Measurements from ENCODE around the gene ACOT13. TPM values are rescaled to one million over a fixed set of nuclear protein-coding genes. Genes with fewer than 3 reads are reported as not detected.
A peak's percentile ranks its signal among the peaks of the same experiment; 100 is the strongest.
"Not testable (repeated sequence)": the region's sequence is repeated elsewhere in the genome, so short reads cannot be mapped to it uniquely, and the experiment has no call there.

ACOT13 gene
- polyA plus RNA-seq (ENCODE audit: insufficient read length in 12 of 12): 10 to 100 TPM in 11 of 12 donors, not detected in 1; 10.1 to 23.8 (median 18.8) TPM
- long read RNA-seq, donor 1, full-length matches to known transcripts: 97 of 232 reads
- long read RNA-seq, donor 1, partial matches to known transcripts: 96 of 232 reads
- long read RNA-seq, donor 1, other reads (novel, unspliced or antisense): 39 of 232 reads
- long read RNA-seq, donor 2, full-length matches to known transcripts: 29 of 35 reads
- long read RNA-seq, donor 2, partial matches to known transcripts: 6 of 35 reads
- long read RNA-seq, donor 2, other reads (novel, unspliced or antisense): 0 of 35 reads
- long read RNA-seq, donor 3, full-length matches to known transcripts: 12 of 25 reads
- long read RNA-seq, donor 3, partial matches to known transcripts: 13 of 25 reads
- long read RNA-seq, donor 3, other reads (novel, unspliced or antisense): 0 of 25 reads
- long read RNA-seq, donor 4, full-length matches to known transcripts: 7 of 16 reads
- long read RNA-seq, donor 4, partial matches to known transcripts: 9 of 16 reads
- long read RNA-seq, donor 4, other reads (novel, unspliced or antisense): 0 of 16 reads
- long read RNA-seq, donor 5, full-length matches to known transcripts: 26 of 203 reads
- long read RNA-seq, donor 5, partial matches to known transcripts: 0 of 203 reads
- long read RNA-seq, donor 5, other reads (novel, unspliced or antisense): 177 of 203 reads
- long read RNA-seq, donor 6, full-length matches to known transcripts: 14 of 20 reads
- long read RNA-seq, donor 6, partial matches to known transcripts: 6 of 20 reads
- long read RNA-seq, donor 6, other reads (novel, unspliced or antisense): 0 of 20 reads
- long read RNA-seq, donor 7, full-length matches to known transcripts: 15 of 15 reads
- long read RNA-seq, donor 7, partial matches to known transcripts: 0 of 15 reads
- long read RNA-seq, donor 7, other reads (novel, unspliced or antisense): 0 of 15 reads
- long read RNA-seq, donor 8, full-length matches to known transcripts: 27 of 33 reads
- long read RNA-seq, donor 8, partial matches to known transcripts: 6 of 33 reads
- long read RNA-seq, donor 8, other reads (novel, unspliced or antisense): 0 of 33 reads
- long read RNA-seq, donor 9, full-length matches to known transcripts: 13 of 66 reads
- long read RNA-seq, donor 9, partial matches to known transcripts: 10 of 66 reads
- long read RNA-seq, donor 9, other reads (novel, unspliced or antisense): 43 of 66 reads
- long read RNA-seq, donor 10, full-length matches to known transcripts: 17 of 22 reads
- long read RNA-seq, donor 10, partial matches to known transcripts: 5 of 22 reads
- long read RNA-seq, donor 10, other reads (novel, unspliced or antisense): 0 of 22 reads
- long read RNA-seq, donor 11, full-length matches to known transcripts: 32 of 40 reads
- long read RNA-seq, donor 11, partial matches to known transcripts: 8 of 40 reads
- long read RNA-seq, donor 11, other reads (novel, unspliced or antisense): 0 of 40 reads

GRCh38 chr6:24666641-24667377 is at the start of gene ACOT13, which contains the start of gene TDP2:
Gene ACOT13 (plus strand): TSS chr6:24667077. CDS start chr6:24667264, 187 bp downstream.
Gene TDP2 (minus strand): TSS chr6:24666899. CDS start chr6:24666862, 37 bp downstream.
- peak; percentile 99 for DNase-seq

DNA sequence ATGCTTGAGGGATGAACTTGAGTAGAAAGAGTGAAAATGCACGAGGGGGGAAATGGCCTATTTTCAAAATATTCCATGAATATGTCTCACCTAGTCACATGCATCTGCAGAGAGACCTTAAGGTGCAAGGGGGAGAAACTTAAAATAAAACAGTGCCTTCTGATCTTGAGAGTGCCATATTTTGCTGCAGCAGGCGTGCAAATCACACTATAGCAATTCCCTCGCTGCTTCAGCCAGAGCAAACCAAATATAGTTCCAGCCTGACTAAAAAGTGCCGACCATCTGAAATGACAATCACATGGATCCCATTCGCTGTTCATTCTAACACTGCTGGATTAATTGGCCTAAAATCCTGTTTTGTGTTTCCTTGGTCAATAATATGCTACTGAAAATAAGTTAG is 47.2 kb upstream of the ACOT13 start:
- DNase-seq: no peak

DNA sequence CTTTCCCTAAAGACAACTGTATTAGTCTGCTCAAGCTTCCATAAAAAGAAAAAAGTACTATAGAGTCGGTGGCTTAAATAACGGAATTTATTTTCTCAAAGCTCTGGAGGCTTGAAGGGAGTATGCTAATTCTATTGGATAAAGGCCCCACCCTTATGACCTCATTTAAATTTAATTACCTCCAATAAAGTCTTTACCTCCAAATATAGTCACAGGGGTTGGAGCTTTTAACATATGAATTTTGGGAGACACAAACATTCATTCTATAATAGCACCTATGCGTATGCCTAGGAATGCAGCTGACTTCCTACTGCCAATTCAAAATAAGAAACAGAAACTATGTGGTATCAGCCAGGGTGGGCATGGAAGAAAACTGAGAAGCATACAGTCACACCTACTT is 46.2 kb upstream of the ACOT13 start:
- DNase-seq: no peak

DNA sequence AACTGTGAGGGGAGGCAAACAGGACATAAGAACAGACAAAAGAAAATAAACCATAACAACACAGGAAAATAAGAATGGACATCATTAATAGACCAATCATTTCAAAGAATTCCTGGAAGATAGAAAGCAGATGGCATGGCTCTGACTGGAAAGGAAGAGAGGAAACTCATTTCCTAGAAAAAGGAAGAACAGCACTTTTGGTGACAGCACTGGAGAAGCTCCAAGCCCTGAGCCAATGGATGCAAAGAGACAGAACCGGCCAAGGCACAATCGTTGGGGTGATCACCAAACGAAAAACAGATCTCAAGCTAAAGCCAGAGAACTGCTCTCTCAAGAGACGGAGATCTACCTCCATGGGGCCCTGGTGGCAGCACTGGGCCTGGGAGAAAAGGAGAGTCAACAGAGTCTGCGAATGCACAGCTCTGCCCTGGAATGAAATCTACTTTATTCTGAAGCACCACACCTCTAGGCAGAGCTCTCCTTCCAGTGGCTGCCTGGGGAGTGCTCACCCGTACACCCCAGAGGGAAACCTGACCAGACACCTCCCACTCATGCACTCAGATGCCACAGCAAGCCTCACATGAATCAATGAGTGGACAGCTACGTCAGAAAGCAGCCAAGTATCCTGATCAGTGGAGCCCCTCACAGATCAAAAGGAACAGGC is 45.1 kb upstream of the ACOT13 start:
- DNase-seq: no peak

DNA sequence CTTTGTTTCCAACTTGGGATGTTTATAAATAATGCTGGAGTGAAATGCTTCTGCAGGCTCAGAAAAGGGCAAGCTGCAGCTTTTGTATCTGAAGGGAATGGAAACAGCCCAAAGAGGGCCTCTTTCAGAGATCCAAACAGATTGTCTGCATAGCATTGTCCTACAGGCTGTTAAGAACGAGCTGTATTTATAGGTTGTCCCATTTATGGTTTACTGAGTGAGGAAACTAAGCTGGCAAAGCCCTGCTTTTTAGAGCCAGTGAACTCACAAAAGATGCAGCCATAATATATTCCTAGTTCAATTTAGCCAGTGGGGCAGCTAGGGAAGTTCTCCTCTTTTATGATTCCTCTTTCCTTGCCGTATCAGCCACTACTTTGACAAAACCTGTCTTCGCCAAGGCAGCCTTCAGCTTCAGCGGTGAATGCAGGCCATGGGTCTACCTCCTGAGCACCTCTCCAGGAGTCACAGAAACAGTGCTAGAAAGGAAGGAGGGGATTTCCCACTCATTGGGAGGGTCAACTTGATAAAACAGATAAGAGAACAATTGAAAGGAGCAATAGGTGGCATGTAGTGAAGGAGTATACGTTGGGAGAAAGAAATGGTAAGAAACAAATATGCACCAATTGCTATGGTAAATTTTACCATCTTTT is 35.9 kb upstream of the ACOT13 start:
- DNase-seq: no peak

GRCh38 chr6:24631671-24632070 is 35.2 kb upstream of the ACOT13 start:
- no peak for DNase-seq

DNA sequence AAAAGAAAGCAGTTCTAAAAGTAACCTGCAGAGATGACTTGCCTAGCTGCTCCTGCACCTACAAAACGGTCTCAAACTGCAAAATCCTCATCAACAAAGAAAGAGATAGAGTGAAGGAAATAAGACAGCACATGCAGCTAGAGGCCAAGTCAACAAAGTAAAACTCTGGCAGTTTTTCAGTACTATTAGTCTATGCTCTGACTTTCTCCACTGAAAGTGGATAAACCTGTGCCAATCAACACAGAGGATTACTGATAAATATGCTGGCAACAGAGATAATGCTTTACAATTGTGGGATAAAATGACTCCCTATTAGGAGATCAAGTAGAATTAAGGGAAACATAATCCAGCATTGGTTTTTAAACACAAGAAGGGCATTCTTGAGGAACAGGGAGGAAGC is 34.3 kb upstream of the ACOT13 start:
- DNase-seq: no peak

GRCh38 chr6:24636681-24637080 is 30.2 kb upstream of the ACOT13 start:
- no peak for DNase-seq

- DNase-seq: no peak
These were observed 26.7 kb upstream of the ACOT13 start for GRCh38 chr6:24640166-24640565.

DNA sequence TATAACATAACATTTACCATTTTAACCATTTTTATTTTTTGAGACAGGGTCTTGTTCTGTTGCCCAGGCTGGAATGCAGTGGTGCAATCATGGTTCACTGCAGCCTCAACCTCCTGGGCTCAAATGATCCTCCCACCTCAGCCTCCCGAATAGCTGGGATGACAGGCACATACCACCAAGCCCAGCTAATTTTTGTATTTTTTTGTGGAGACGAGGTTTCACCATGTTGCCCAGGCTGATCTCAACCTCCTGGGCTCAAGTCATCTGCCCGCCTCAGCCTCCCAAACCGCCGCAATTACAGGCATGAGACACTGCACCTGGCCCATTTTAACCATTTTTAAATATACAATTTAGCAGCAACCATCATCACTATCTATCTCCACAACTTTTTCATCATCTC is 26.2 kb upstream of the ACOT13 start:
- not testable (repeated sequence) for DNase-seq

GRCh38 chr6:24642061-24642460 is 24.8 kb upstream of the ACOT13 start:
- DNase-seq: no peak

DNA sequence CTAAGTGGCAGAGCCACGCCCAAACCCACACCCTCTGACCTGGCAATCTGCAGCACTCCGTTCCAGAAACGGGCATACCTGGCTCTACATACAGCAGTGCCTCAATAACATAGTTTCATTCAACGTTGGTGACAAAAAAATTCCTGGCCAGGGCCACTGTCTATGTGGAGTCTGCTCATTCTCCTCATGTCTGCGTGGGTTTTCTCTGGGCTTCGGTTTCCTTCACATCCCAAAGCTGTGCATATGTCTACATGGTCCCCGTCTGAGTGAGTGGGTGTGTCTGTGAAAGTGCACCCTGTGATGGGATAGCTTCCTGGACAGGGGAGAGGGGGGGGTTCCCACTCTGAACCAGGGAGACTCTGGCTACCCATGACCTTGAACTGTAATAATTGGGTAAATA is 23.0 kb upstream of the ACOT13 start:
- no peak for DNase-seq

GRCh38 chr6:24644377-24644776 is 22.5 kb upstream of the ACOT13 start:
- no peak for DNase-seq

DNA sequence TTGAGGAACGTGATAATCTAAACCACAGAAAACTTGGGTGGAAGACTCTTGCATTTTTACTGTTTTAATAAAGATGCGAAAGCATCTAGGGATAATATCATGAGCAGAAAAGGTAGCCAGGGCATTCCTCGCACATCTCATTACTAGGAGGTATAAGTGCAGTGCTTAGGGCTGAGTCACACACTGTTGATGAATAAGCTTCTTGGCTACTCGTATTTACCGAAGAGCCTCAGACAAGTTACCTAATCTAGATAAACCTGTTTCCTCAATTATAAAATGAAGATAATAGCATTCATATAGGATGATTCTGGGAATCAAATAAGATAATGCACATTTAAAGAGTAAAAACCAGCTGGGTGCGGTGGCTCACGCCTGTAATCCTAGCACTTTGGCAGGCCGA is 20.1 kb upstream of the ACOT13 start:
- no peak for DNase-seq

DNA sequence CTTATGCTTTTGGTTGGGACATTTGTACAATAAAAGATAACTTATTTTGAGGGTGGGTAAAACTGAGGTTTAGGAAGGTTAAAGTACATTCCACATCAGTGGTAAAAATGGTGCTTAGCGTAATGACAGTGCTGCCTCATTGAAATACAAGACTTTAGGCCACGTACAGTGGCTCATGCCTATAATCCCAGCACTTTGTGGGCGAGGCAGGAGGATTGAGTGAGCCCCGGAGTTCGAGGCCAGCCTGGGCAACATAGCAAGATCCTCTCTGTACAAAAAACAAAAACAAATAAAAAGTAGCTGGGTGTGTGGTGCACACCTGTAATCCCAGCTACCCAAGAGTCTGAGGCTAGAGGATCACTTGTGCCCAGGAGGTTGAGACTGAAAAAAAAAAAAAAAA is 18.6 kb upstream of the ACOT13 start:
- no peak for DNase-seq

DNA sequence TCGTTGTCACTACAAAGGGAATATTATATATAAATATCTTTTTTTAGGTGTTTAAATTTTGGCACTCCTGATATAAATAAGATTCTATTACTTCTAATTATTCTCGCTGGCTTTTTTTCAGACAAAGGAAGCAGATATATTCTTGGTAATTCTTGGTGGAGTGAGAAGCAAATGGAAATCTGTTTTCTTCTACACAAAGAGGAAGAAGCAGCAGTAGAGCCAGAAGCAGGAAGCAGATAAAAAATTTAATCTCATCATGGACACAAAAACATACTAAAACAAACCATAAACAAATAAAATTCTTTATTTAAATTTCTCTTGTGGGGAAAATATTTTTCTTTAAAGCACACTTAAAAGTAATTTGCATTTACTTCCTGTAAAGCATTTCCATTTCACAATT is 17.2 kb upstream of the ACOT13 start:
- DNase-seq: no peak

DNA sequence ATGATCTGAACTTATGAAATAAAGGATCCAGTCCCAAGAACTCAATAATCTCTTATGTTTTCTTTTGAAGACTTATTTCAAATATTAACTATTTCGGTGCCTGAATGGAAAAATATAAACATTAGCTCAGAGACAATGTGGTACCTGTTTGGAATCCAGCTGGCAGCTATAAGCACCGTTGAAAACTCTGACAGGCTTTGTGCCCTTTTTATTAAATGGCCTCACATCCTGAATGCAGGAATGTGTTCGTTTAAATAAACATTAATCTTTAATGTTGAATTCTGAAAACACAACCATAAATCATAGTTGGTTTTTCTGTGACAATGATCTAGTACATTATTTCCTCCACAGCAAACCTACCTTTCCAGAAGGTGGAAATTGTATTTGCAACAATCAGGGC is 16.5 kb upstream of the ACOT13 start:
- DNase-seq: no peak

GRCh38 chr6:24655215-24655614 is 11.7 kb upstream of the ACOT13 start:
- DNase-seq: no peak
